ENCODE measurements around the gene MED15. TPM values are rescaled to one million over a fixed set of nuclear protein-coding genes. Genes with fewer than 3 reads are reported as not detected.

The MED15 gene
- total RNA-seq, 2 experiments from 2014 or later, result 141 to 182 TPM

- H3K4me1 Mint-ChIP-seq, result peaks cover 9% of the 10 kb centered on the region
- no peak for DNase-seq
- no peak overlapping the region for H3K4me3 Mint-ChIP-seq
- H3K9me3 Mint-ChIP-seq, result no peaks in the 10 kb centered on the region
- ChIA-PET POLR2A (interaction anchor here (0.6 kb wide), 1 partner anchor 93 kb away, joined by 4 read pairs; no protein-coding TSS in a partner anchor), CTCF (interaction anchor here (1.2 to 2.4 kb wide), 2 partner anchors 19 to 21 kb away, joined by 4 to 5 read pairs; no protein-coding TSS in a partner anchor)
- H3K36me3 Mint-ChIP-seq (ENCODE audit: low read depth), result peaks cover 27% of the 10 kb centered on the region
- H3K27ac Mint-ChIP-seq, result no peak overlapping the region
- no peaks in the 10 kb centered on the region for H3K27me3 Mint-ChIP-seq
Measured at GRCh38 chr22:20582520-20583361, 75.3 kb downstream of the MED15 start.

- H3K27ac Mint-ChIP-seq, result no peak overlapping the region
- ChIA-PET POLR2A (interaction anchor here (0.6 kb wide), 1 partner anchor 94 kb away, joined by 4 read pairs; no protein-coding TSS in a partner anchor), CTCF (interaction anchor here (0.6 to 2.4 kb wide), 3 partner anchors 19 to 1486 kb away, joined by 3 to 5 read pairs (median 4); no protein-coding TSS in a partner anchor)
- H3K9me3 Mint-ChIP-seq, result no peaks in the 10 kb centered on the region
- no peak for DNase-seq
- no peak overlapping the region for H3K4me3 Mint-ChIP-seq
- H3K27me3 Mint-ChIP-seq, result no peaks in the 10 kb centered on the region
- H3K4me1 Mint-ChIP-seq, result peaks cover 9% of the 10 kb centered on the region
- peaks cover 26% of the 10 kb centered on the region for H3K36me3 Mint-ChIP-seq (ENCODE audit: low read depth)
Measured at GRCh38 chr22:20583471-20583922, 76.1 kb downstream of the MED15 start.

- CTCF ChIA-PET, result interaction anchor here (1.2 to 2.4 kb wide), 2 partner anchors 19 to 20 kb away, joined by 4 to 5 read pairs; no protein-coding TSS in a partner anchor
- POLR2A ChIA-PET, result no interaction called here
- no peak for DNase-seq
- H3K36me3 Mint-ChIP-seq (ENCODE audit: low read depth), result peaks cover 21% of the 10 kb centered on the region
- no peaks in the 10 kb centered on the region for H3K27me3 Mint-ChIP-seq
- H3K9me3 Mint-ChIP-seq, result no peaks in the 10 kb centered on the region
- H3K4me1 Mint-ChIP-seq, result peaks cover 7% of the 10 kb centered on the region
- peak overlapping the region; percentile 19 for H3K27ac Mint-ChIP-seq
- no peak overlapping the region for H3K4me3 Mint-ChIP-seq
Measured at GRCh38 chr22:20584029-20584871, 76.8 kb downstream of the MED15 start.

- Mint-ChIP-seq H3K36me3 (ENCODE audit: low read depth) (peaks cover 21% of the 10 kb centered on the region), H3K27ac (peak overlapping the region; percentile 25), H3K4me3 (no peak overlapping the region), H3K9me3 (no peaks in the 10 kb centered on the region), H3K4me1 (peaks cover 7% of the 10 kb centered on the region), H3K27me3 (no peaks in the 10 kb centered on the region)
- ChIA-PET CTCF (interaction anchor here (2.4 kb wide), 1 partner anchor 18 kb away, joined by 5 read pairs; no protein-coding TSS in a partner anchor), POLR2A (no interaction called here)
- no peak for DNase-seq
Measured at GRCh38 chr22:20584872-20585638, 77.6 kb downstream of the MED15 start.

- CTCF ChIA-PET, result interaction anchor here (1.4 kb wide), 1 partner anchor 20 kb away, joined by 4 read pairs; no protein-coding TSS in a partner anchor
- Mint-ChIP-seq H3K4me1 (no peaks in the 10 kb centered on the region), H3K27ac (no peak overlapping the region)
Measured at GRCh38 chr22:20585639-20586402, 78.4 kb downstream of the MED15 start.

GRCh38 chr22:20586403-20586745 lies 79.0 kb downstream of the MED15 start:
- Mint-ChIP-seq H3K4me3 (no peak overlapping the region), H3K36me3 (ENCODE audit: low read depth) (peaks cover 16% of the 10 kb centered on the region), H3K27me3 (no peaks in the 10 kb centered on the region), H3K4me1 (no peaks in the 10 kb centered on the region), H3K9me3 (no peaks in the 10 kb centered on the region), H3K27ac (no peak overlapping the region)
- ChIA-PET POLR2A (no interaction called here), CTCF (interaction anchor here (1.4 kb wide), 1 partner anchor 20 kb away, joined by 4 read pairs; no protein-coding TSS in a partner anchor)
- no peak for DNase-seq

More at GRCh38 chr22:20585639-20586402, 78.4 kb downstream of the MED15 start:
- no peaks in the 10 kb centered on the region for H3K9me3 Mint-ChIP-seq
- H3K36me3 Mint-ChIP-seq (ENCODE audit: low read depth), result peaks cover 16% of the 10 kb centered on the region
- H3K4me3 Mint-ChIP-seq, result no peak overlapping the region
- no peak for DNase-seq
- no peaks in the 10 kb centered on the region for H3K27me3 Mint-ChIP-seq
- POLR2A ChIA-PET, result no interaction called here

GRCh38 chr22:20587206-20587958 lies 80.0 kb downstream of the MED15 start:
- Mint-ChIP-seq H3K36me3 (ENCODE audit: low read depth) (peaks cover 16% of the 10 kb centered on the region), H3K9me3 (no peaks in the 10 kb centered on the region), H3K27me3 (no peaks in the 10 kb centered on the region), H3K27ac (no peak overlapping the region), H3K4me1 (no peaks in the 10 kb centered on the region), H3K4me3 (no peak overlapping the region)
- CTCF ChIA-PET, result no interaction called here
- POLR2A ChIA-PET, result no interaction called here
- no peak for DNase-seq

GRCh38 chr22:20588092-20588842 lies 80.9 kb downstream of the MED15 start:
- peaks cover 15% of the 10 kb centered on the region for H3K36me3 Mint-ChIP-seq (ENCODE audit: low read depth)
- no peaks in the 10 kb centered on the region for H3K9me3 Mint-ChIP-seq
- no peaks in the 10 kb centered on the region for H3K27me3 Mint-ChIP-seq
- H3K27ac Mint-ChIP-seq, result peak overlapping the region; percentile 41
- CTCF ChIA-PET, result interaction anchor here (0.6 to 1.3 kb wide), 2 partner anchors 24 to 207 kb away, joined by 3 to 5 read pairs; no protein-coding TSS in a partner anchor
- DNase-seq, result no peak
- H3K4me1 Mint-ChIP-seq, result peaks cover 1% of the 10 kb centered on the region
- POLR2A ChIA-PET, result no interaction called here
- no peak overlapping the region for H3K4me3 Mint-ChIP-seq

- DNase-seq, result no peak
- CTCF ChIA-PET, result interaction anchor here (0.6 to 1.3 kb wide), 2 partner anchors 24 to 207 kb away, joined by 3 to 5 read pairs; no protein-coding TSS in a partner anchor
- H3K36me3 Mint-ChIP-seq (ENCODE audit: low read depth), result peaks cover 15% of the 10 kb centered on the region
- no peak overlapping the region for H3K27ac Mint-ChIP-seq
- POLR2A ChIA-PET, result no interaction called here
- H3K27me3 Mint-ChIP-seq, result no peaks in the 10 kb centered on the region
- peaks cover 5% of the 10 kb centered on the region for H3K4me1 Mint-ChIP-seq
- H3K4me3 Mint-ChIP-seq, result no peak overlapping the region
- no peaks in the 10 kb centered on the region for H3K9me3 Mint-ChIP-seq
Measured at GRCh38 chr22:20588843-20589581, 81.6 kb downstream of the MED15 start.
